ENCODE data around the gene TAB2. TPM values are rescaled to one million over a fixed set of nuclear protein-coding genes. Genes with fewer than 3 reads are reported as not detected.
A peak's percentile ranks its signal among the peaks of the same experiment; 100 is the strongest.

The TAB2 gene
- total and polyA plus RNA-seq, 2 experiments from 2014 or later: 19.8 to 59.2 TPM

DNA sequence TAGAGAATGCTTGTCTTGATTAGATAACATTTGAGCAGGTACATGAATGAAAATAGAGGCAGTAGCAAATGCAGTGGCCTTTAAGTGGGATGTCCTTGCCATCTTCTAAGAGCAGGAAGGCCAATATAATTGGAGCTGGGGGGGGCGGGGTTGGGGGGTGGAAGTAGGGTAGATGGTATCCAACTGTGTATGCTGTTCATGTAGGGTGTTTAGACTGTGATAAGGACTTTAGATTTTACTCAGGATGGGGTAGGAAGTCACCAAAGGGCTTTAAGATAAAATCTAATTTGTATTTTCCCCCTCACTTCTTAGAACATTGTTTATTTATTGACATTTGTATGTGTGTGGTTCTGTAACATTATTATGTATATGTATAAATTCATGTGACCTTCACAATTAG is 12.0 kb downstream of the TAB2 start:
- Histone ChIP-seq H3K36me3 (ENCODE audit: insufficient read depth) (no peaks in the 10 kb centered on the region), H3K9me2 (ENCODE audit: insufficient read depth) (no peaks in the 10 kb centered on the region), H4K20me1 (replicated peaks; ENCODE audit: insufficient read depth) (peaks cover 35% of the 10 kb centered on the region; the same call in 1 of the 2 replicates), H3K4me3 (no peak overlapping the region), H2AFZ (no peak overlapping the region), H3K4me1 (ENCODE audit: insufficient read depth) (peaks cover 65% of the 10 kb centered on the region), H3F3A (replicated peaks; ENCODE audit: low read depth) (no peaks in the 10 kb centered on the region), H3K27ac (ENCODE audit: low read depth) (no peak overlapping the region), H3K79me2 (replicated peaks; ENCODE audit: insufficient read depth) (peaks cover 100% of the 10 kb centered on the region), H3K27me3 (ENCODE audit: insufficient read depth) (no peaks in the 10 kb centered on the region), H3K4me2 (0 out of 2 replicates have a peak overlapping the region, but pooled peaks have one; percentile 15)
- H3K4me3 Mint-ChIP-seq: no peak overlapping the region
- no peak for TF ChIP-seq ZNF114 (CRISPR knock-in tag; IDR thresholded peaks at IDR 0.05)
- no peak for TF ChIP-seq JUNB (IDR thresholded peaks at IDR 0.05; ENCODE audit: unreplicated experiment)
- no peak for TF ChIP-seq EZH2phosphoT487 (IDR thresholded peaks at IDR 0.05; ENCODE audit: unreplicated experiment)
- TF ChIP-seq, protein P1, sequence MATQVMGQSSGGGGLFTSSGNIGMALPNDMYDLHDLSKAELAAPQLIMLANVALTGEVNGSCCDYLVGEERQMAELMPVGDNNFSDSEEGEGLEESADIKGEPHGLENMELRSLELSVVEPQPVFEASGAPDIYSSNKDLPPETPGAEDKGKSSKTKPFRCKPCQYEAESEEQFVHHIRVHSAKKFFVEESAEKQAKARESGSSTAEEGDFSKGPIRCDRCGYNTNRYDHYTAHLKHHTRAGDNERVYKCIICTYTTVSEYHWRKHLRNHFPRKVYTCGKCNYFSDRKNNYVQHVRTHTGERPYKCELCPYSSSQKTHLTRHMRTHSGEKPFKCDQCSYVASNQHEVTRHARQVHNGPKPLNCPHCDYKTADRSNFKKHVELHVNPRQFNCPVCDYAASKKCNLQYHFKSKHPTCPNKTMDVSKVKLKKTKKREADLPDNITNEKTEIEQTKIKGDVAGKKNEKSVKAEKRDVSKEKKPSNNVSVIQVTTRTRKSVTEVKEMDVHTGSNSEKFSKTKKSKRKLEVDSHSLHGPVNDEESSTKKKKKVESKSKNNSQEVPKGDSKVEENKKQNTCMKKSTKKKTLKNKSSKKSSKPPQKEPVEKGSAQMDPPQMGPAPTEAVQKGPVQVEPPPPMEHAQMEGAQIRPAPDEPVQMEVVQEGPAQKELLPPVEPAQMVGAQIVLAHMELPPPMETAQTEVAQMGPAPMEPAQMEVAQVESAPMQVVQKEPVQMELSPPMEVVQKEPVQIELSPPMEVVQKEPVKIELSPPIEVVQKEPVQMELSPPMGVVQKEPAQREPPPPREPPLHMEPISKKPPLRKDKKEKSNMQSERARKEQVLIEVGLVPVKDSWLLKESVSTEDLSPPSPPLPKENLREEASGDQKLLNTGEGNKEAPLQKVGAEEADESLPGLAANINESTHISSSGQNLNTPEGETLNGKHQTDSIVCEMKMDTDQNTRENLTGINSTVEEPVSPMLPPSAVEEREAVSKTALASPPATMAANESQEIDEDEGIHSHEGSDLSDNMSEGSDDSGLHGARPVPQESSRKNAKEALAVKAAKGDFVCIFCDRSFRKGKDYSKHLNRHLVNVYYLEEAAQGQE (IDR thresholded peaks at IDR 0.05; ENCODE audit: unreplicated experiment): no peak
- no peak for TF ChIP-seq STAT1 (IDR thresholded peaks at IDR 0.05; ENCODE audit: unreplicated experiment)
- TF ChIP-seq, protein P2, sequence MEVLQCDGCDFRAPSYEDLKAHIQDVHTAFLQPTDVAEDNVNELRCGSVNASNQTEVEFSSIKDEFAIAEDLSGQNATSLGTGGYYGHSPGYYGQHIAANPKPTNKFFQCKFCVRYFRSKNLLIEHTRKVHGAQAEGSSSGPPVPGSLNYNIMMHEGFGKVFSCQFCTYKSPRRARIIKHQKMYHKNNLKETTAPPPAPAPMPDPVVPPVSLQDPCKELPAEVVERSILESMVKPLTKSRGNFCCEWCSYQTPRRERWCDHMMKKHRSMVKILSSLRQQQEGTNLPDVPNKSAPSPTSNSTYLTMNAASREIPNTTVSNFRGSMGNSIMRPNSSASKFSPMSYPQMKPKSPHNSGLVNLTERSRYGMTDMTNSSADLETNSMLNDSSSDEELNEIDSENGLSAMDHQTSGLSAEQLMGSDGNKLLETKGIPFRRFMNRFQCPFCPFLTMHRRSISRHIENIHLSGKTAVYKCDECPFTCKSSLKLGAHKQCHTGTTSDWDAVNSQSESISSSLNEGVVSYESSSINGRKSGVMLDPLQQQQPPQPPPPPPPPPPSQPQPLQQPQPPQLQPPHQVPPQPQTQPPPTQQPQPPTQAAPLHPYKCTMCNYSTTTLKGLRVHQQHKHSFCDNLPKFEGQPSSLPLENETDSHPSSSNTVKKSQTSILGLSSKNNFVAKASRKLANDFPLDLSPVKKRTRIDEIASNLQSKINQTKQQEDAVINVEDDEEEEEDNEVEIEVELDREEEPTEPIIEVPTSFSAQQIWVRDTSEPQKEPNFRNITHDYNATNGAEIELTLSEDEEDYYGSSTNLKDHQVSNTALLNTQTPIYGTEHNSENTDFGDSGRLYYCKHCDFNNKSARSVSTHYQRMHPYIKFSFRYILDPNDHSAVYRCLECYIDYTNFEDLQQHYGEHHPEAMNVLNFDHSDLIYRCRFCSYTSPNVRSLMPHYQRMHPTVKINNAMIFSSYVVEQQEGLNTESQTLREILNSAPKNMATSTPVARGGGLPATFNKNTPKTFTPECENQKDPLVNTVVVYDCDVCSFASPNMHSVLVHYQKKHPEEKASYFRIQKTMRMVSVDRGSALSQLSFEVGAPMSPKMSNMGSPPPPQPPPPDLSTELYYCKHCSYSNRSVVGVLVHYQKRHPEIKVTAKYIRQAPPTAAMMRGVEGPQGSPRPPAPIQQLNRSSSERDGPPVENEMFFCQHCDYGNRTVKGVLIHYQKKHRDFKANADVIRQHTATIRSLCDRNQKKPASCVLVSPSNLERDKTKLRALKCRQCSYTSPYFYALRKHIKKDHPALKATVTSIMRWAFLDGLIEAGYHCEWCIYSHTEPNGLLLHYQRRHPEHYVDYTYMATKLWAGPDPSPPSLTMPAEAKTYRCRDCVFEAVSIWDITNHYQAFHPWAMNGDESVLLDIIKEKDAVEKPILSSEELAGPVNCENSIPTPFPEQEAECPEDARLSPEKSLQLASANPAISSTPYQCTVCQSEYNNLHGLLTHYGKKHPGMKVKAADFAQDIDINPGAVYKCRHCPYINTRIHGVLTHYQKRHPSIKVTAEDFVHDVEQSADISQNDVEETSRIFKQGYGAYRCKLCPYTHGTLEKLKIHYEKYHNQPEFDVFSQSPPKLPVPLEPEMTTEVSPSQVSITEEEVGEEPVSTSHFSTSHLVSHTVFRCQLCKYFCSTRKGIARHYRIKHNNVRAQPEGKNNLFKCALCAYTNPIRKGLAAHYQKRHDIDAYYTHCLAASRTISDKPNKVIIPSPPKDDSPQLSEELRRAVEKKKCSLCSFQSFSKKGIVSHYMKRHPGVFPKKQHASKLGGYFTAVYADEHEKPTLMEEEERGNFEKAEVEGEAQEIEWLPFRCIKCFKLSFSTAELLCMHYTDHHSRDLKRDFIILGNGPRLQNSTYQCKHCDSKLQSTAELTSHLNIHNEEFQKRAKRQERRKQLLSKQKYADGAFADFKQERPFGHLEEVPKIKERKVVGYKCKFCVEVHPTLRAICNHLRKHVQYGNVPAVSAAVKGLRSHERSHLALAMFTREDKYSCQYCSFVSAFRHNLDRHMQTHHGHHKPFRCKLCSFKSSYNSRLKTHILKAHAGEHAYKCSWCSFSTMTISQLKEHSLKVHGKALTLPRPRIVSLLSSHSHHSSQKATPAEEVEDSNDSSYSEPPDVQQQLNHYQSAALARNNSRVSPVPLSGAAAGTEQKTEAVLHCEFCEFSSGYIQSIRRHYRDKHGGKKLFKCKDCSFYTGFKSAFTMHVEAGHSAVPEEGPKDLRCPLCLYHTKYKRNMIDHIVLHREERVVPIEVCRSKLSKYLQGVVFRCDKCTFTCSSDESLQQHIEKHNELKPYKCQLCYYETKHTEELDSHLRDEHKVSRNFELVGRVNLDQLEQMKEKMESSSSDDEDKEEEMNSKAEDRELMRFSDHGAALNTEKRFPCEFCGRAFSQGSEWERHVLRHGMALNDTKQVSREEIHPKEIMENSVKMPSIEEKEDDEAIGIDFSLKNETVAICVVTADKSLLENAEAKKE (CRISPR knock-in tag; IDR thresholded peaks at IDR 0.05): no peak
- TF ChIP-seq NANOG (IDR thresholded peaks at IDR 0.05; ENCODE audit: borderline replicate concordance): no peak
- TF ChIP-seq, protein P3, sequence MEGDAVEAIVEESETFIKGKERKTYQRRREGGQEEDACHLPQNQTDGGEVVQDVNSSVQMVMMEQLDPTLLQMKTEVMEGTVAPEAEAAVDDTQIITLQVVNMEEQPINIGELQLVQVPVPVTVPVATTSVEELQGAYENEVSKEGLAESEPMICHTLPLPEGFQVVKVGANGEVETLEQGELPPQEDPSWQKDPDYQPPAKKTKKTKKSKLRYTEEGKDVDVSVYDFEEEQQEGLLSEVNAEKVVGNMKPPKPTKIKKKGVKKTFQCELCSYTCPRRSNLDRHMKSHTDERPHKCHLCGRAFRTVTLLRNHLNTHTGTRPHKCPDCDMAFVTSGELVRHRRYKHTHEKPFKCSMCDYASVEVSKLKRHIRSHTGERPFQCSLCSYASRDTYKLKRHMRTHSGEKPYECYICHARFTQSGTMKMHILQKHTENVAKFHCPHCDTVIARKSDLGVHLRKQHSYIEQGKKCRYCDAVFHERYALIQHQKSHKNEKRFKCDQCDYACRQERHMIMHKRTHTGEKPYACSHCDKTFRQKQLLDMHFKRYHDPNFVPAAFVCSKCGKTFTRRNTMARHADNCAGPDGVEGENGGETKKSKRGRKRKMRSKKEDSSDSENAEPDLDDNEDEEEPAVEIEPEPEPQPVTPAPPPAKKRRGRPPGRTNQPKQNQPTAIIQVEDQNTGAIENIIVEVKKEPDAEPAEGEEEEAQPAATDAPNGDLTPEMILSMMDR (conservative IDR thresholded peaks at IDR 0.05; ENCODE audit: low read depth in 2 of 2): no peak
- TF ChIP-seq, protein P4, sequence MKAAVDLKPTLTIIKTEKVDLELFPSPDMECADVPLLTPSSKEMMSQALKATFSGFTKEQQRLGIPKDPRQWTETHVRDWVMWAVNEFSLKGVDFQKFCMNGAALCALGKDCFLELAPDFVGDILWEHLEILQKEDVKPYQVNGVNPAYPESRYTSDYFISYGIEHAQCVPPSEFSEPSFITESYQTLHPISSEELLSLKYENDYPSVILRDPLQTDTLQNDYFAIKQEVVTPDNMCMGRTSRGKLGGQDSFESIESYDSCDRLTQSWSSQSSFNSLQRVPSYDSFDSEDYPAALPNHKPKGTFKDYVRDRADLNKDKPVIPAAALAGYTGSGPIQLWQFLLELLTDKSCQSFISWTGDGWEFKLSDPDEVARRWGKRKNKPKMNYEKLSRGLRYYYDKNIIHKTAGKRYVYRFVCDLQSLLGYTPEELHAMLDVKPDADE (IDR thresholded peaks at IDR 0.05): no peak
- TF ChIP-seq CREB1 (CRISPR knock-in tag; IDR thresholded peaks at IDR 0.05; ENCODE audit: low read depth): no peak
- TF ChIP-seq ZNF331 (CRISPR knock-in tag; IDR thresholded peaks at IDR 0.05; ENCODE audit: low read depth): no peak
- TF ChIP-seq POLR2AphosphoS5 (IDR thresholded peaks at IDR 0.05; ENCODE audit: low read depth): no peak
- DNase-seq (ENCODE audit: low spot score) (no peak), ATAC-seq (no peak)
- H3K4me1 Mint-ChIP-seq: peaks cover 63% of the 10 kb centered on the region
- H3K27ac Mint-ChIP-seq: no peak overlapping the region
- no peaks in the 10 kb centered on the region for H3K27me3 Mint-ChIP-seq (ENCODE audit: insufficient read depth, low read depth, poor library complexity)
- no peaks in the 10 kb centered on the region for H3K36me3 Mint-ChIP-seq (ENCODE audit: low read depth)
- no peaks in the 10 kb centered on the region for H3K9me3 Mint-ChIP-seq
